ENCODE measurements around the gene LILRB3.
"Not testable (repeated sequence)": the region's sequence is repeated elsewhere in the genome, so short reads cannot be mapped to it uniquely, and the experiment has no call there.

LILRB3 gene

GRCh38 chr19:54199401-54199800 is 23.4 kb downstream of the LILRB3 start:
- DNase-seq, result no peak
- intact Hi-C loops (cut with DNase I), result no loop called here

GRCh38 chr19:54197121-54197520 is 25.7 kb downstream of the LILRB3 start:
- intact Hi-C loops (cut with DNase I), result no loop called here
- DNase-seq, result no peak

DNA sequence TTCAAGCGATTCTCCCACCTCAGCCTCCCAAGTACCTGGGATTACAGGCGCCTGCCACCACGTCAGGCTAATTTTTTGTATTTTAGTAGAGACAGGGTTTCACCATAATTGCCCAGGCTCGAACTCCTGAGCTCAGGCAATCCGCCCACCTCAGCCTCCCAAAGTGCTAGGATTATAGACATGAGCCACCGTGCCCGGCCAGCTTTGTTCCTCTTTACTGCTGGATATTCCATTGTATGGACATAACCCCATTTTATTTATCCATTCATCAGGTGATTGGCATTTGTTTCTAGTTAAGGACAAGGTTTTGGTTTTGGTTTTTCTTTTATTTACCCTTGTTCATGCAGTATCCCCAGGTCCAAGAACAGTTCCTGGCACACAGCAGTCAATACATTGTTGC is 26.3 kb downstream of the LILRB3 start:
- no peak for DNase-seq
- intact Hi-C loops (cut with DNase I), result no loop called here

- DNase-seq; intact Hi-C loops (cut with DNase I): not testable (repeated sequence)
These were observed 28.3 kb downstream of the LILRB3 start for GRCh38 chr19:54194463-54194862.

DNA sequence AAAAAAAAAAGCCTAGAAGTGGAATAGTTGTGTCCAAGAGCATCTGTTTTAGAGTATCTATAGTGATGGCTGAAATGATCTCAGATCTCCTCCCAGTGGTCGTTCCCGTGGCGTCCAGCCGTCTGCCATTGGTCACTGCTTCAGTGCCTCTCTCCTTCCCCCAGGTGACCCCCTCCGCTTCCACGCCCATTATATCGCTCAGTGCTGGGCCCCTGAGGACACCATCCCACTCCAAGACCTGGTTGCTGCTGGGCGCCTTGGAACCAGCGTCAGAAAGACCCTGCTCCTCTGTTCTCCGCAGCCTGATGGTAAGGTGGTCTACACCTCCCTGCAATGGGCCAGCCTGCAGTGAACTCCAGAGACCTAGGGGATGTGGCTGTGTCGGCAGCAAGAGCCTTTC is 29.8 kb downstream of the LILRB3 start:
- intact Hi-C loops (cut with DNase I), result no loop called here
- DNase-seq, result no peak

GRCh38 chr19:54191811-54192453 is 30.9 kb downstream of the LILRB3 start:
- intact Hi-C loops (cut with DNase I), result no loop called here
- no peak for DNase-seq

GRCh38 chr19:54191011-54191810 is 31.6 kb downstream of the LILRB3 start, which contains the start of gene TSEN34:
TSS of gene TSEN34 (plus strand) at chr19:54191308. CDS start at chr19:54191365, 57 bp downstream.
- DNase-seq, result peak in 40 of 42 donors; percentile 64 to 93 (median 86)

GRCh38 chr19:54190503-54191010 is 32.2 kb downstream of the LILRB3 start:
- DNase-seq, result peak; percentile 99 to 100 (median 100)
- intact Hi-C loops (cut with DNase I), result loop anchor here (1.0 kb wide), 1 partner anchor 10 kb away; the partner anchor contains the start of gene RPS9

More at GRCh38 chr19:54191011-54191810, 31.6 kb downstream of the LILRB3 start, which contains the start of gene TSEN34:
- intact Hi-C loops (cut with DNase I), result no loop called here

DNA sequence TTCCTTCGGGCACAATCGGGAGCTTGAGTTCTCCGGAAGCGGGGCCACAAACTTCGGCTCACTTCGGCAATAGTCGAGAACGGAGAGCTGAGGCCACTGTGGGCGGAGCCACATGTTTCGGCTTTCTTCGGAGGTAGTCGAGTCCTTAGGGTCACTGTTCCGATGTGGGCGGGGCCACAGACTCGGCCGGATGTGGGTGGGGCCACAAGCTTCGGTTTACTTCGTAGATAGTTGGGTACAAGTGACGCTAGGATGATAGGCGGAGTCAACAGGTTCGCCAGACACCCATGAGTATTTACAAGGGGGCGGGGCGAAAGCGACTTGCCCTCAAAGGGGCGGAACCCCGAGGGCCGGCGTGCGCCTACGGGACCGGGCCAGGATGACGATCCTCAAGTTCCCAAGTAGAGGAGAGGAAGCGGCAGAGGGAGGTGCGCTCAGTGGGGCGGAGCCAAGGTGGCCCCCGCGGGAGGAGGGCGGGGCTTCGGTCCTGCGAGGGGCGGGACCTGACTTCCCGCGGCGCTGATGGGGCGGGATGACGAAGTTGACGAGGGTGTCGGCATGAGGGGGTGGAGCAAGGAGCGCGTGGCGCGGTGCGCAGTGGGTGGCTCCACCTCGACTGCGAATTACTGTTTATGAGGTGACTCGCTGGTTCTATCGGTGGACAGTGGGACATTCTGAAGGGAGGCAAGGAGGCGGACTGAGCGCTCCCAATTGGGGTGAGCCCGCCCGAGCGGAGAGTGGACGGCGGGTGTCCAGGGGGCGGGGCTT is 32.9 kb downstream of the LILRB3 start:
- peak; percentile 99 to 100 (median 100) for DNase-seq
- intact Hi-C loops (cut with DNase I), result loop anchor here (1.0 kb wide), 1 partner anchor 10 kb away; the partner anchor contains the start of gene RPS9

- intact Hi-C loops (cut with DNase I), result no loop called here
These were observed 33.6 kb downstream of the LILRB3 start, which contains the start of gene MBOAT7 for GRCh38 chr19:54189145-54189734. TSS of gene MBOAT7 (minus strand) at chr19:54189580. CDS start at chr19:54188508, 1,072 bp downstream.

DNA sequence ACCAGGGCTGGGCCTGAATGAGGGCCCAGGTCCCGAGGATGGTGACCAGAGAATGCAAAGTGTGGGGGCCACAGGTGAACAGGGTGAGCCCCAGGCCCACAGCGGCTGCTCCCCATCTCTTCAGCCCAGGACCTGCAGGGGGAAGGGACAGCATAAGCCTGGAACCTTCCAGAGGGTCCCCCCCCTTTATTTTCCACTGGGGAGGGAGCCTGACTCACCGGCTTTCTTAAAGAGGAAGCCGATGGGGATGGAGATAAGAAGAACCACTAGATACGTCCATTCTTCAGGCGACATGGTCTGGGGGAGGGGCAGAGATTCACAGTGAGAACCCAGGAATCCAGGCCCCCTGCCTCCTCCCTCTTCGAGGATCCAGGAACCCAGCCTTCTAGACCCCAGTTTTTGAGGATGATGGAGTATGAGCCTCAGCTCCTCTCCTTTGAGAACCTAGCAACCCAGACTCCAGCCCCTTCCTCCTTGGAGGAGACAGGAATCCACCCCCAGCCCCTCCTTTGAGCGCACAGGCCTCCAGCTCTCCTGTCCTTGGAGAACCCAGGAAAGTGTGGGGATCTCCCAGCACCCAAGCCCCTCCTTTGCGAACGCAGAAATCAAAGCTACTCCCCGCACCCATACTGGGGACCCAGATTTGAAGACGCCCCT is 34.5 kb downstream of the LILRB3 start:
- DNase-seq, result peak in 4 of 42 donors; percentile 15 to 52 (median 40)
- intact Hi-C loops (cut with DNase I), result no loop called here

More at GRCh38 chr19:54189145-54189734, 33.6 kb downstream of the LILRB3 start, which contains the start of gene MBOAT7:
- peak in 4 of 42 donors; percentile 12 to 55 (median 44) for DNase-seq

GRCh38 chr19:54186934-54187381 is 35.8 kb downstream of the LILRB3 start:
- DNase-seq, result no peak
- intact Hi-C loops (cut with DNase I), result no loop called here

GRCh38 chr19:54186351-54186750 is 36.5 kb downstream of the LILRB3 start:
- intact Hi-C loops (cut with DNase I), result no loop called here
- no peak for DNase-seq

DNA sequence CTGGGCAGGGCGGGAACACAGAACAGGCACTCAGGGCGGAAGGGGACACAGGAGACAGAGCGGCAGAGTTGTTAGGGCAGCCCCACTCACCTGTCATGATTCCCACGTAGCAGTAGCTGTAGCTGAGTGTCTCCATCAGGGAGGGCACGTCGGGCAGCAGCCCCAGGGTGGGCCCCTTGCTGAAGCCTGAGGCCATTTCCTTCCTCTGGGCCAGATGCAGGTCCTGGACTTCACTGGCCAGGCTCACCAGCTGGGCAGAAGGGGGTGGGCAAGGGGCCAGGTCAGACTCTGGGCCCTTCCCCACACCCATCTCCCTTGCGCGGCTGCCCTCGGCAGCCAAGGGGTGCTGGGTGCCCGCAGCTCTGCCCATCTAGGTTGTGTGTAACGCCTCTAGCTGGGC is 39.4 kb downstream of the LILRB3 start:
- no peak for DNase-seq
- intact Hi-C loops (cut with DNase I), result no loop called here

DNA sequence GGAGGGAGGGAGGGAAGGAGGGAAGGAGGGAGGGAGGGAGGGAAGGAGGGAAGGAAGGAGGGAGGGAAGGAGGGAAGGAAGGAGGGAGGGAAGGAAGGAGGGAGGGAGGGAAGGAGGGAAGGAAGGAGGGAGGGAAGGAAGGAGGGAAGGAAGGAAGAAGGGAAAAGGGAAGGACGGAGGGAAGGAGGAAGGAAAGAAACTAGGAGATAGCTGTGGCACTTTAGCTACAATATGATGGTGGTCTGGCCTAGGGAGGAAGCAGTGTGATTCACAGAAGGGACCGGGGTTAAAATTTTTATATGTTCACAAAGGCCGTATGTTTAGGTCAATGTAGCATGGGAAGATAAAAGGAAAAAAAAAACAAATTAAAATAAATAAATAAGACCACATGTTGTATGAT is 40.9 kb downstream of the LILRB3 start:
- intact Hi-C loops (cut with DNase I), result not testable (repeated sequence)

DNA sequence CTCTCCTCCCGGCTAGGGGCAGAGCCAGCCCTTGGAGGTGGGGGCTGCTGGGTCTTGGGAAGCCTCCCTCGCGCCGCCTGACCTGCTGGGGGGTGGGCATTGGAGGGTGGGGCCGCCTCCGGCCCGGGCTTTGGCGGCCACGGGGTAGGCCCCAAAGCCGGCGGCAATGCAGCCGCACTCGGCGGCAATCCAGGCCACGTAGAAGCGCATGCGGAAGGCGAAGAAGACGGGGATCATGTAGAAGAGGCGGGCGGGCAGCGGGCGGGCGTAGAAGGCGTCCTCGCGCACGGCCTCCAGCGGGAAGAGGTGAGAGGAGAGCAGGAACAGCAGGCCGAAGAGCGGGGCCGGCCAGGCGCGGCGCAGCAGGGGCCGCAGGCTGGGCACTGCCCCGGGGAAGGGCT is 42.1 kb downstream of the LILRB3 start:
- intact Hi-C loops (cut with DNase I), result no loop called here

More for the DNA sequence above, 40.9 kb downstream of the LILRB3 start:
- DNase-seq, result not testable (repeated sequence)

GRCh38 chr19:54179921-54180461 is 42.8 kb downstream of the LILRB3 start:
- intact Hi-C loops (cut with DNase I), result no loop called here
- peak in 38 of 42 donors; percentile 37 to 88 (median 66) for DNase-seq

More for the DNA sequence above, 42.1 kb downstream of the LILRB3 start:
- DNase-seq, result no peak
